HUES48 (cell line): Measurements from ENCODE around the gene SNX9.

Experiments used
- H3K27ac ChIP-seq: one replicate; pipeline ENCODE4 v1.7.0; 2013; ENCODE audit warnings: low read depth, low read length, inconsistent platforms
- H3K27me3 ChIP-seq: 2 replicates; pipeline ENCODE4 v1.6.1; 2013; ENCODE audit warnings: mild to moderate bottlenecking, low read length; ENCODE audit not compliant: control insufficient read depth, insufficient read depth
- H3K36me3 ChIP-seq: 2 replicates; pipeline ENCODE4 v1.6.1; 2013; ENCODE audit warnings: low read length; ENCODE audit not compliant: control insufficient read depth, insufficient read depth
- H3K4me1 ChIP-seq: 2 replicates; pipeline ENCODE4 v1.6.1; 2013; ENCODE audit warnings: mild to moderate bottlenecking, low read length; ENCODE audit not compliant: control insufficient read depth, insufficient read depth
- H3K4me3 ChIP-seq: 2 replicates; pipeline ENCODE4 v1.5.1; 2013; ENCODE audit warnings: mild to moderate bottlenecking, low read depth, low read length
- H3K9ac ChIP-seq: 2 replicates; pipeline ENCODE4 v1.6.1; 2013; ENCODE audit warnings: mild to moderate bottlenecking, low read depth, low read length, moderate library complexity
- H3K9me3 ChIP-seq: 2 replicates; pipeline ENCODE4 v1.6.1; 2013; ENCODE audit warnings: low read length; ENCODE audit not compliant: control insufficient read depth, insufficient read depth

Gene SNX9

GRCh38 chr6:157814883-157815282, 8.2 kb upstream of the SNX9 start:
- no peaks in the 10 kb centered on the region for H3K9me3 ChIP-seq
- no peak overlapping the region for H3K27ac ChIP-seq
- H3K27me3 ChIP-seq: no peaks in the 10 kb centered on the region
- H3K9ac ChIP-seq: no peak overlapping the region
- no peaks in the 10 kb centered on the region for H3K36me3 ChIP-seq
- H3K4me1 ChIP-seq: 0 out of 2 replicates have a peak, but pooled peaks cover 4% of the 10 kb centered on the region
- H3K4me3 ChIP-seq: no peak overlapping the region

GRCh38 chr6:157821342-157822033, 1.6 kb upstream of the SNX9 start:
- Histone ChIP-seq H3K4me3 (no peak overlapping the region), H3K36me3 (no peaks in the 10 kb centered on the region), H3K9me3 (no peaks in the 10 kb centered on the region), H3K27me3 (peaks cover 7% of the 10 kb centered on the region), H3K27ac (no peak overlapping the region), H3K9ac (no peak overlapping the region), H3K4me1 (peaks cover 24% of the 10 kb centered on the region)

- Histone ChIP-seq H3K4me3 (peak overlapping the region; percentile 78), H3K27me3 (peaks cover 7% of the 10 kb centered on the region), H3K9me3 (no peaks in the 10 kb centered on the region), H3K27ac (no peak overlapping the region), H3K4me1 (peaks cover 24% of the 10 kb centered on the region), H3K9ac (peak overlapping the region; percentile 63; the same call in 1 of the 2 replicates), H3K36me3 (no peaks in the 10 kb centered on the region)
Measured at GRCh38 chr6:157822245-157823000, 623 bp upstream of the SNX9 start.

- Histone ChIP-seq H3K27me3 (peaks cover 7% of the 10 kb centered on the region), H3K27ac (peak overlapping the region; percentile 72), H3K4me1 (peaks cover 27% of the 10 kb centered on the region), H3K4me3 (peak overlapping the region; percentile 78), H3K36me3 (no peaks in the 10 kb centered on the region), H3K9ac (peak overlapping the region; percentile 86), H3K9me3 (no peaks in the 10 kb centered on the region)
Measured at GRCh38 chr6:157823528-157824370, 703 bp downstream of the SNX9 start.

DNA sequence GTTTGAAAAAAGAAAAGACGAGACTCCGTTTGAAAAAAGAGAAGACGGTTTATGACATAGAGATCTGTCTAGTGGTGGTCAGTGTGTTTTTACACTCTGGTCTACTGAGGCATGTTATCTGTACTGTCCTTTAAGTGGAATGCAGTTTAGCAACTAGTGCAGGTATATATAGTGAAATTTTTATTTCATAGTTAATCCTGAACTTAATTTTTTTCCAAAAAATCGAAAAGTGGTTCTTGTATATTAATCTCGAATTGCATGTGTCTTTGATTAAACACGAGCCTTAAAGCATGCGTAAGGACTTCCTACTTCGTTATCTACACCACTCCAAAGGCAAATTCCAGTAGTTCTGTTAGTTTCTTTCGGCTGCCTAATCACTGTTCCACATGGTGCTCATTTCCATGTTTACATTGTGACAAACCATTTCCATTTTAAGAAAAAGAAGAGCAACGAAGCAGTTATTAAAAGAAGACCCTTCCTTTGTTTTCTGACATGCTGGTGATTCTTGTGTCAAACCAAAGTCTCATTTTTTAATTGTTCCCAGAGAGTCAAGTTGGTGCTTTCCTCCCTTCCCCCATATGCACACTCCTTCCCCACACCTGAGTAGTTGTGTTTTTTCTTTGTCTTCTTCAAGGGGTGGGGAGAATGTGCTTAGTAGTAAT, 2.3 kb downstream of the SNX9 start:
- H3K4me3 ChIP-seq: peak overlapping the region; percentile 23
- no peak overlapping the region for H3K9ac ChIP-seq
- H3K27ac ChIP-seq: no peak overlapping the region
- H3K27me3 ChIP-seq: peaks cover 7% of the 10 kb centered on the region
- H3K36me3 ChIP-seq: no peaks in the 10 kb centered on the region
- no peaks in the 10 kb centered on the region for H3K9me3 ChIP-seq
- peaks cover 39% of the 10 kb centered on the region for H3K4me1 ChIP-seq

- Histone ChIP-seq H3K36me3 (no peaks in the 10 kb centered on the region), H3K27ac (peak overlapping the region; percentile 95), H3K9me3 (no peaks in the 10 kb centered on the region), H3K27me3 (no peaks in the 10 kb centered on the region), H3K4me1 (peaks cover 64% of the 10 kb centered on the region), H3K9ac (no peak overlapping the region), H3K4me3 (no peak overlapping the region; the same call in 1 of the 2 replicates)
Measured at GRCh38 chr6:157830354-157831017, 7.4 kb downstream of the SNX9 start.

DNA sequence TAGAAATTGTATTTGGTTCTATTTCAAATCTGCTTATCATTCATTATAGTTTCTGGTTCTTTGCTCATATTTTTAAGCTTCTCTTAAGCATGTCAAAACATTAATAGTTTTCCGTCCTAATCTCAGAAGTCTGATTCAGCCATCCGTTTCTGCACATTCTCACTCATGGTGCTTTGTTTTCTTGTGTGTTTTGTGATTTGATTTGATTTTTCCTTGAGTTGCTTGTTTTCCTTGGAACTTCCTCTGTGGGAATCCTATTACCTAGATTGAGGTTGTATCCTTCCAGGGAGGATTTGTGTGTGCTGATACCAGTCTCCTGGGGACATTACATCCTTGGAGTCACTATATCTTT, 7.9 kb downstream of the SNX9 start:
- H3K9ac ChIP-seq: peak overlapping the region; percentile 49
- H3K27me3 ChIP-seq: no peaks in the 10 kb centered on the region
- no peaks in the 10 kb centered on the region for H3K9me3 ChIP-seq
- no peaks in the 10 kb centered on the region for H3K36me3 ChIP-seq
- peaks cover 59% of the 10 kb centered on the region for H3K4me1 ChIP-seq
- peak overlapping the region; percentile 95 for H3K27ac ChIP-seq
- peak overlapping the region; percentile 33; the same call in 1 of the 2 replicates for H3K4me3 ChIP-seq

GRCh38 chr6:157831424-157832249, 8.6 kb downstream of the SNX9 start:
- peak overlapping the region; percentile 95 for H3K27ac ChIP-seq
- H3K4me3 ChIP-seq: peak overlapping the region; percentile 45
- no peaks in the 10 kb centered on the region for H3K9me3 ChIP-seq
- no peaks in the 10 kb centered on the region for H3K27me3 ChIP-seq
- peaks cover 59% of the 10 kb centered on the region for H3K4me1 ChIP-seq
- H3K36me3 ChIP-seq: no peaks in the 10 kb centered on the region
- H3K9ac ChIP-seq: peak overlapping the region; percentile 49

DNA sequence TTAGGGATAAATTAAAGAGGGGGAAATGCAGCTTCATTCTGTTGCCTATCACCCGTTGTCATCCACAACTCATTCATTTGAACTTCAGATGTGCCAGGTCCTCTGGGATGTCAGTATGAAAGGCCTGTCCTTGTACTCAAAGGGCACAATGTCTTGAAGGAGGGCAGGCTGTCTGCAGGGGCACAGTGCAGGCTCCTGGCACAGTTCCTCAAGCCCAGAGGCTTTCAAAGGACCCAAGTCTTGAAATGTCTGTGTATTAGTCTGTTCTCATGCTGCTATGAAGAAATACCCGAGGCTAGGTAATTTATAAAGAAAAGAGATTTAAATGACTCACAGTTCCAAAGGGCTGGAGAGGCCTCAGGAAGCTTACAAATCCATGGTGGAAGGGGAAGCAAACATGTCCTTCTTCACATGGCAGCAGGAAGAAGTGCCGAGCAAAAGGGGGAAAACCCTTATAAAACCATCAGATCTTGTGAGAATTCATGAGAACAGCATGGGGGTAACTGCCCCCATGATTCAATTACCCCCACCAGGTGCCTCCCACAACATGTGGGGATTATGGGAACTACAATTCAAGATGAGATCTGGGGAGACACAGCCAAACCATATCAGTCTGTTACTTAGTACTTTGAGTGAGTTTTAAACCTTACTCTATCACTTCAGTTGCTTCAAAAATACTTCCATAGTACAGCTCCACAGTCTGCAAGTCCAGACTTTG, 9.4 kb downstream of the SNX9 start:
- Histone ChIP-seq H3K27ac (peak overlapping the region; percentile 95), H3K4me1 (peaks cover 59% of the 10 kb centered on the region), H3K9me3 (no peaks in the 10 kb centered on the region), H3K27me3 (no peaks in the 10 kb centered on the region), H3K9ac (no peak overlapping the region; the same call in 1 of the 2 replicates), H3K4me3 (no peak overlapping the region), H3K36me3 (no peaks in the 10 kb centered on the region)
